Measurements from ENCODE around the gene BLTP1.

The BLTP1 gene

GRCh38 chr4:122167369-122167768 lies 15.2 kb downstream of the BLTP1 start:
- DNase-seq (ENCODE audit: low spot score): no peak

GRCh38 chr4:122170775-122171174 lies 18.6 kb downstream of the BLTP1 start:
- DNase-seq (ENCODE audit: low spot score): no peak

- no peak for DNase-seq (ENCODE audit: low spot score)
Observed at GRCh38 chr4:122171323-122171722, 19.2 kb downstream of the BLTP1 start.

- no peak for DNase-seq (ENCODE audit: low spot score)
Observed at GRCh38 chr4:122172266-122172665, 20.1 kb downstream of the BLTP1 start.

GRCh38 chr4:122178961-122179360 lies 26.8 kb downstream of the BLTP1 start:
- DNase-seq (ENCODE audit: low spot score): no peak

GRCh38 chr4:122195718-122196117 lies 43.6 kb downstream of the BLTP1 start:
- no peak for DNase-seq (ENCODE audit: low spot score)

Data from HuH-7.5 (cell line).